HG02884 (cell line): ENCODE measurements around the gene CDK5.
"Not testable (repeated sequence)": the region's sequence is repeated elsewhere in the genome, so short reads cannot be mapped to it uniquely, and the experiment has no call there.

Source experiments
- ATAC-seq: cut with Tn5 transposase; IDR thresholded peaks from one replicate; pipeline ENCODE4 v1.9.1; 2021; ENCODE audit warnings: mild to moderate bottlenecking, moderate library complexity; ENCODE audit not compliant: unreplicated experiment

Gene CDK5

DNA sequence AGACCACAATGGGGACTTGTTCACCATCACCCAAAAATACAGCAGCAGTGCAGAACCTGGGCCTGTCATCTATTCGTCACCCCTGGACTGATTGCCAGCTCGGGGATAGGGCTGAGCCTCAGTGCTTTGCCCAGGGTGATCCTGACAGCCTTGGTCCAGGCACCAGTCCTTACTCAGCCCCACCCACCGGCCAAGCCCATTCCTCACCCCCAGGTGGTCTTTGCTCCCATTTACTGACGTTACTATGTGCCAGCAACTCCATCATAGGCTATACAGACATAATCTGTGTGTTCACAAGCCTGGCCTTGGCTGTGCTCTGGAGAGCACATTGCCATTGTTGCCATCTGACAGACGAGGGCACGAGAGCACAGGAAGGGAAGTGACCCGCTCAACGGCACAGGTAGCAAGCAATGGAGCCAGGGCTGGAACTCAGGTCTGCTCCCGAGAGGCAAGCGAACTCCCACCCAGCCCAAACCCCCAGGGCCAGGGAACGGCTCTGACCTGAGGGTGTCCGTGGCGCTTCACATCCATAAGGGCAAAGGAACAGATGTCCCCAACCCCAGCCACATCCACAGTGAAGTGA is 40.2 kb downstream of the CDK5 start:
- ATAC-seq: no peak

- ATAC-seq: no peak
Observed at GRCh38 chr7:151016942-151017341, 40.8 kb downstream of the CDK5 start.

DNA sequence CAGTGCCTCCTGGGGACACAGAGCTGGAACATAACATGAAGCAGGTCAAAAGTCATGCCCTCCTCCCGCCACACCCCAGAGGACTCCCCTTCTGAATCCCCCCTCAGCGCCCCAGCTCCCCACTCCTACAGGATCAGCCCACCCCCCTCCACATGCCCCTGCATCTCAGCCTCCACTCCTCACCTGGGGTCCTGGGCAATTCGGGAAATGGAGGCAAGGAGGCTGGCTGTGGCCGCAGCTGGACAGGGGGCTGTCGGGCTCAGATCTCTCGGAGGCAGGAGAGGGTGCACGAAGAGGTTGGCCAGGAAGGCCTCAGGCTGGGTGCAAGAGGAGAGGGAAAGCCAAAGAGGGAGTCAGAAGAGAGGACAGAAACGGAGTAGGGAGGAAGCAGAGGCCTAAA is 41.2 kb downstream of the CDK5 start:
- no peak for ATAC-seq

- ATAC-seq: no peak
Observed at GRCh38 chr7:151015967-151016366, 41.7 kb downstream of the CDK5 start.

GRCh38 chr7:151014950-151015349 is 42.7 kb downstream of the CDK5 start:
- ATAC-seq: no peak

DNA sequence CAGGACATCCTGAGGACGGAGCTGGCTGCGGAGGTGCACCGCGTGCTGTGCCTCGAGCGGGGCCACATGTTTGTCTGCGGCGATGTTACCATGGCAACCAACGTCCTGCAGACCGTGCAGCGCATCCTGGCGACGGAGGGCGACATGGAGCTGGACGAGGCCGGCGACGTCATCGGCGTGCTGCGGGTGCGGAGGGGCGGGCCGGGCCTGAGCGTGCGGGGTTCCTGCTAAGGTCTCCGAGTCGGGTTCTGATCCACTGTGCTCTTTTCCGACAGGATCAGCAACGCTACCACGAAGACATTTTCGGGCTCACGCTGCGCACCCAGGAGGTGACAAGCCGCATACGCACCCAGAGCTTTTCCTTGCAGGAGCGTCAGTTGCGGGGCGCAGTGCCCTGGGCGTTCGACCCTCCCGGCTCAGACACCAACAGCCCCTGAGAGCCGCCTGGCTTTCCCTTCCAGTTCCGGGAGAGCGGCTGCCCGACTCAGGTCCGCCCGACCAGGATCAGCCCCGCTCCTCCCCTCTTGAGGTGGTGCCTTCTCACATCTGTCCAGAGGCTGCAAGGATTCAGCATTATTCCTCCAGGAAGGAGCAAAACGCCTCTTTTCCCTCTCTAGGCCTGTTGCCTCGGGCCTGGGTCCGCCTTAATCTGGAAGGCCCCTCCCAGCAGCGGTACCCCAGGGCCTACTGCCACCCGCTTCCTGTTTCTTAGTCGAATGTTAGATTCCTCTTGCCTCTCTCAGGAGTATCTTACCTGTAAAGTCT is 43.8 kb downstream of the CDK5 start:
- ATAC-seq: peak; percentile 40

- ATAC-seq: no peak
Observed at GRCh38 chr7:151013356-151013732, 44.4 kb downstream of the CDK5 start.

GRCh38 chr7:151012911-151013347 is 44.8 kb downstream of the CDK5 start:
- no peak for ATAC-seq

- no peak for ATAC-seq
Observed at GRCh38 chr7:151012031-151012692, 45.5 kb downstream of the CDK5 start.

DNA sequence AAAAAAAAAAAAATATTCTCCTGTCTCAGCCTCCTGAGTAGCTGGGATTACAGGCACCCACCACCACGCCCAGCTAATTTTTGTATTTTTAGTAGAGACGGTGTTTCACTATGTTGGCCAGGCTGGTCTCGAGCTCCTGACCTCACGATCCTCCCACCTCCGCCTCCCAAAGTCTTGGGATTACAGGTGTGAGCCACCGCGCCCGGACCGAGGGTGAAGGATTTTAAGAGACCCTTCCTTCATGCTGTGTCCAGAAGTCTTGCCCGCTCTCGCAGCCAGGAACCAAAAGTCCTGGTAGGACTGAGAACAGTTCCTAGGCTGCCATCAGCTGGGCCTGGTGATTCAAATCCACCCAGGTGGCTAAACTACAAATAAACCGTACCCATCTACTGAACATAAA is 46.1 kb downstream of the CDK5 start:
- ATAC-seq: not testable (repeated sequence)

GRCh38 chr7:151011097-151011409 is 46.6 kb downstream of the CDK5 start:
- ATAC-seq: no peak

GRCh38 chr7:151010307-151011096 is 47.2 kb downstream of the CDK5 start:
- no peak for ATAC-seq

GRCh38 chr7:151010037-151010306 is 47.7 kb downstream of the CDK5 start:
- no peak for ATAC-seq

- no peak for ATAC-seq
Observed at GRCh38 chr7:151009327-151010036, 48.2 kb downstream of the CDK5 start.

DNA sequence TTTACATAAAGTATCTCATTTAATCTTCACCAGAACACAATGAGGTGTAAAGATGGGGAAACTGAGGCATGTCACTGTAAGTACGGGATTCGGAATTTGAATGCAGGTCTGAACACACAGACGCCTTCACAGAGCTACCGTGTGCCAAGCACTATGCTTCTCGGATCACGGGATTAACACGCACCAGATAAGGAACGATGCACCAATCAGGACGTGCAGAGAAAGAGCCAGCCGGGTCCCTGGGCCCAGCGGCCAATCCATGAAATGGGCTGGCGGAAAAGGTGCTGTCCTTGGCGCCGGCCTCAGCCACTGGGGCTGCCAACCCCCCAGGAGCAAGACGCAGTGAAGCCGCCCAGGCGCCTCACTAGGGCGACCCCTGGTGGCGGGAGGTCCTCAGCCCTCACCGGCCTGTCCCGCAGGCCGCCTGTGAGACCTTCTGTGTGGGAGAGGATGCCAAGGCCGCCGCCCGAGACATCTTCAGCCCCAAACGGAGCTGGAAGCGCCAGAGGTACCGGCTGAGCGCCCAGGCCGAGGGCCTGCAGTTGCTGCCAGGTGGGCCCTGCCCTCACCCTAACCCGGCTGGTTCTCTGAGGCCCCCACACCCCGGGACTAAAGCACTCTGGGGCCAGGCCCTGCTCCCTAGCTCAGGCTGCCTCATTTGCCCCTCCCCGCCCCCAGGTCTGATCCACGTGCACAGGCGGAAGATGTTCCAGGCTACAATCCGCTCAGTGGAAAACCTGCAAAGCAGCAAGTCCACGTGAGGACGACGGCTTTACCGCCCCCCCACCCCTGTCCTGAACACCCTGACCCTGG is 49.0 kb downstream of the CDK5 start:
- ATAC-seq: peak; percentile 90

DNA sequence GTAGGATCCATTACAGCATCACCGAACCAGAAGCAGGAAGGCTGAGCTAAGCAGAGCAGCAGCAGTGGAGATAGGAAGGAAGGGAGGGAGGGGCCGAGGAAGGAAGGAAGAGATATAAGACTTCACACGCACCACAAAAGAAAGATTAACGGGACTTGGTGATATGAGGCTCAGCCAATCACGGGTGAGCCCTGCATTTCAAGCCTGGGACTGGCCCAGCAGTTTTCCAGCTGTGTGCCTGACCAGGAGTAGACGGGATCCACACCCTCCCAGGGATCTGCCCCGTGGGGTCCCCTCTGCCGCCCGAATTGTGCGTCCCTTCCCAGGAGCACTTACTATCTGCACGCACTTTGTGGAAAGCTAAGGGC is 49.6 kb downstream of the CDK5 start:
- ATAC-seq: no peak

GRCh38 chr7:151007469-151007898 is 50.2 kb downstream of the CDK5 start:
- ATAC-seq: no peak

DNA sequence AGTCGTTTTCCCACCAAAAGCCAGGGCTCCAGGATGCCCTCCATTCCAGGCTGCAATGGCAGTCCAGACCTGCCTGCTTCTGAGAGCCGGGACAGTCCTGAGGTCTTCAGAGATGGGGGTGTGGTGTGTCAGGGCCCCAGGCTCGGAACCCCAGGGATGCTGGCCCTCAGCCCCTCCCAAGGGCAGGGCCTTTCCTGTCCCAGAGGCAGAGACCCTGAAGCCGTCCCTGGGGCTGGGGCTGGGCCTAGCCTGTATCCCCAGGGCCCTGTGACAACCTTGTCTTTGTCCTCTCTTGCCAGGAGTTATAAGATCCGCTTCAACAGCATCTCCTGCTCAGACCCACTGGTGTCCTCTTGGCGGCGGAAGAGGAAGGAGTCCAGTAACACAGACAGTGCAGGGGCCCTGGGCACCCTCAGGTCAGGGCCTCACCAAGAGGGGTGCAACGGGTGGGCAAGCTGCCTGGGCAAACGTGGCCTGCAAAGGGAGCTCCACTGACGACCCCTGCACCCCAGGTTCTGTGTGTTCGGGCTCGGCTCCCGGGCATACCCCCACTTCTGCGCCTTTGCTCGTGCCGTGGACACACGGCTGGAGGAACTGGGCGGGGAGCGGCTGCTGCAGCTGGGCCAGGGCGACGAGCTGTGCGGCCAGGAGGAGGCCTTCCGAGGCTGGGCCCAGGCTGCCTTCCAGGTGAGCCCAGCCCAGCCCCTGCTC is 51.0 kb downstream of the CDK5 start:
- ATAC-seq: no peak

- ATAC-seq: no peak
Observed at GRCh38 chr7:151005566-151005965, 52.1 kb downstream of the CDK5 start.
